Ectodermal cell (in vitro differentiated cells): Measurements from ENCODE around the gene SMURF2. TPM values are rescaled to one million over a fixed set of nuclear protein-coding genes. Genes with fewer than 3 reads are reported as not detected.

Source experiments
- H3K27ac ChIP-seq: 2 replicates; pipeline ENCODE4 v1.7.0; 2013; ENCODE audit warnings: mild to moderate bottlenecking, low read depth, low read length; ENCODE audit not compliant: insufficient read depth, poor library complexity, severe bottlenecking
- H3K27me3 ChIP-seq: 2 replicates; pipeline ENCODE4 v1.7.0; 2013; ENCODE audit warnings: mild to moderate bottlenecking, low read length; ENCODE audit not compliant: insufficient read depth, control insufficient read depth, poor library complexity, severe bottlenecking
- H3K36me3 ChIP-seq: one replicate; pipeline ENCODE4 v1.7.0; 2013; ENCODE audit warnings: low read length; ENCODE audit not compliant: control insufficient read depth, insufficient read depth
- H3K4me1 ChIP-seq: one replicate; pipeline ENCODE4 v1.7.0; 2013; ENCODE audit warnings: low read length; ENCODE audit not compliant: control insufficient read depth, insufficient read depth
- H3K4me3 ChIP-seq: 2 replicates; pipeline ENCODE4 v1.7.0; 2013; ENCODE audit warnings: low read depth, low read length, control low read depth; ENCODE audit not compliant: insufficient read depth
- H3K9me3 ChIP-seq: 2 replicates; pipeline ENCODE4 v1.7.0; 2013; ENCODE audit warnings: mild to moderate bottlenecking, low read length, moderate library complexity; ENCODE audit not compliant: control insufficient read depth
- WGBS, 2 experiments: methylation state at CpG; one replicate each; pipeline ENCODE4 v1.1.7; 2013; ENCODE audit warnings: missing lambda C conversion rate in 2 of 2; 5-methylcytosine and 5-hydroxymethylcytosine counted together
- polyA plus RNA-seq, 4 experiments: library from polyadenylated mRNA; stranded (reverse); fragments of 50-300 nt; gene quantifications; one replicate each; pipeline ENCODE4 v1.2.3, GENCODE V29; 2013

SMURF2 gene
- polyA plus RNA-seq (2013, experiment 1 of 4), result 18.3 TPM
- 17.8 TPM for polyA plus RNA-seq (2013, experiment 2 of 4)
- 15.3 TPM for polyA plus RNA-seq (2013, experiment 3 of 4)
- 15.2 TPM for polyA plus RNA-seq (2013, experiment 4 of 4)

- H3K4me1 ChIP-seq, result peaks cover 8% of the 10 kb centered on the region
- H3K9me3 ChIP-seq, result no peaks in the 10 kb centered on the region
- WGBS, 2 experiments, result 0% methylated on average over 95 of the region's 95 CpGs
- H3K4me3 ChIP-seq, result peak within 1 kb of the TSS; percentile 64
- peak within 1 kb of the TSS; percentile 85 for H3K27ac ChIP-seq
- peaks cover 25% of the 10 kb centered on the region for H3K27me3 ChIP-seq
- H3K36me3 ChIP-seq, result no peaks in the 10 kb centered on the region
Observed at GRCh38 chr17:64661976-64662773, at the start of gene SMURF2. Gene SMURF2, minus strand, starts transcription at chr17:64662307. Its CDS starts 427 bp downstream, at chr17:64661880.

- no peak overlapping the region for H3K27ac ChIP-seq
- WGBS, 2 experiments, result 70 to 71% methylated on average over 4 of the region's 4 CpGs
- no peaks in the 10 kb centered on the region for H3K9me3 ChIP-seq
- no peaks in the 10 kb centered on the region for H3K36me3 ChIP-seq
- no peaks in the 10 kb centered on the region for H3K27me3 ChIP-seq
- peaks cover 9% of the 10 kb centered on the region for H3K4me1 ChIP-seq
- no peak overlapping the region for H3K4me3 ChIP-seq
Observed at GRCh38 chr17:64709481-64709880, 47.4 kb upstream of the SMURF2 start.

- peaks cover 9% of the 10 kb centered on the region for H3K4me1 ChIP-seq
- no peaks in the 10 kb centered on the region for H3K9me3 ChIP-seq
- 74 to 80% methylated on average over 10 of the region's 10 CpGs for WGBS, 2 experiments
- H3K27ac ChIP-seq, result no peak overlapping the region
- H3K36me3 ChIP-seq, result no peaks in the 10 kb centered on the region
- no peaks in the 10 kb centered on the region for H3K27me3 ChIP-seq
- no peak overlapping the region for H3K4me3 ChIP-seq
Observed at GRCh38 chr17:64707050-64707591, 45.0 kb upstream of the SMURF2 start.

GRCh38 chr17:64706224-64707049, 44.3 kb upstream of the SMURF2 start:
- no peaks in the 10 kb centered on the region for H3K36me3 ChIP-seq
- H3K4me3 ChIP-seq, result no peak overlapping the region
- H3K27me3 ChIP-seq, result no peaks in the 10 kb centered on the region
- peaks cover 9% of the 10 kb centered on the region for H3K4me1 ChIP-seq
- WGBS, 2 experiments, result 89 to 90% methylated on average over 8 of the region's 8 CpGs
- H3K27ac ChIP-seq, result no peak overlapping the region
- no peaks in the 10 kb centered on the region for H3K9me3 ChIP-seq

GRCh38 chr17:64702815-64703214, 40.7 kb upstream of the SMURF2 start:
- 90 to 97% methylated on average over 1 to 2 of the region's 2 CpGs for WGBS, 2 experiments
- H3K27ac ChIP-seq, result no peak overlapping the region
- H3K27me3 ChIP-seq, result no peaks in the 10 kb centered on the region
- H3K4me3 ChIP-seq, result no peak overlapping the region
- H3K36me3 ChIP-seq, result no peaks in the 10 kb centered on the region
- no peaks in the 10 kb centered on the region for H3K4me1 ChIP-seq
- H3K9me3 ChIP-seq, result no peaks in the 10 kb centered on the region

- no peaks in the 10 kb centered on the region for H3K4me1 ChIP-seq
- no peak overlapping the region for H3K27ac ChIP-seq
- WGBS, 2 experiments, result 93 to 96% methylated on average over 1 to 2 of the region's 2 CpGs
- H3K27me3 ChIP-seq, result no peaks in the 10 kb centered on the region
- no peaks in the 10 kb centered on the region for H3K36me3 ChIP-seq
- no peak overlapping the region for H3K4me3 ChIP-seq
- no peaks in the 10 kb centered on the region for H3K9me3 ChIP-seq
Observed at GRCh38 chr17:64698725-64699124, 36.6 kb upstream of the SMURF2 start.

GRCh38 chr17:64694207-64694606, 32.1 kb upstream of the SMURF2 start:
- no peak overlapping the region for H3K27ac ChIP-seq
- no peaks in the 10 kb centered on the region for H3K4me1 ChIP-seq
- H3K4me3 ChIP-seq, result no peak overlapping the region
- no peaks in the 10 kb centered on the region for H3K36me3 ChIP-seq
- H3K9me3 ChIP-seq, result no peaks in the 10 kb centered on the region
- no peaks in the 10 kb centered on the region for H3K27me3 ChIP-seq
- WGBS, 2 experiments, result 88 to 92% methylated on average over 5 of the region's 5 CpGs

GRCh38 chr17:64692187-64692586, 30.1 kb upstream of the SMURF2 start:
- no peak overlapping the region for H3K27ac ChIP-seq
- H3K27me3 ChIP-seq, result no peaks in the 10 kb centered on the region
- no peaks in the 10 kb centered on the region for H3K36me3 ChIP-seq
- WGBS, 2 experiments, result 90 to 93% methylated on average over 3 of the region's 3 CpGs
- H3K9me3 ChIP-seq, result no peaks in the 10 kb centered on the region
- no peaks in the 10 kb centered on the region for H3K4me1 ChIP-seq
- no peak overlapping the region for H3K4me3 ChIP-seq

- H3K27ac ChIP-seq, result no peak overlapping the region
- no peaks in the 10 kb centered on the region for H3K4me1 ChIP-seq
- 95 to 97% methylated on average over 4 of the region's 4 CpGs for WGBS, 2 experiments
- H3K4me3 ChIP-seq, result no peak overlapping the region
- no peaks in the 10 kb centered on the region for H3K27me3 ChIP-seq
- no peaks in the 10 kb centered on the region for H3K36me3 ChIP-seq
- H3K9me3 ChIP-seq, result no peaks in the 10 kb centered on the region
Observed at GRCh38 chr17:64689106-64689505, 27.0 kb upstream of the SMURF2 start.

GRCh38 chr17:64688481-64688880, 26.4 kb upstream of the SMURF2 start:
- Histone ChIP-seq H3K36me3 (no peaks in the 10 kb centered on the region), H3K9me3 (no peaks in the 10 kb centered on the region), H3K4me1 (no peaks in the 10 kb centered on the region), H3K4me3 (no peak overlapping the region), H3K27ac (no peak overlapping the region), H3K27me3 (no peaks in the 10 kb centered on the region)
- 94 to 96% methylated on average over 5 of the region's 5 CpGs for WGBS, 2 experiments
